ENCODE data around the gene NAGLU. TPM values are rescaled to one million over a fixed set of nuclear protein-coding genes. Genes with fewer than 3 reads are reported as not detected.

Gene NAGLU
- polyA plus RNA-seq, 3 donors = 10.4 to 32.9 (median 24.9) TPM

GRCh38 chr17:42553161-42553818 lies 17.2 kb downstream of the NAGLU start:
- intact Hi-C loops (cut with micrococcal nuclease) = no loop called here
- Mint-ChIP-seq H3K27ac (peak overlapping the region in 4 of 7 donors; percentile 9 to 91 (median 70)), H3K4me1 (peaks cover 33% of the 10 kb centered on the region), H3K36me3 (peaks cover 7 to 15% of the 10 kb centered on the region in 2 donors), H3K27me3 (ENCODE audit: low read depth in 3 of 3) (peaks cover 12 to 14% (median 12%) of the 10 kb centered on the region in 3 donors), H3K4me3 (peak overlapping the region; percentile 94 to 97), H3K9me3 (no peaks in the 10 kb centered on the region)
- H3K79me2 ChIP-seq (ENCODE audit: insufficient read depth, low read length) = peaks cover 11% of the 10 kb centered on the region
- H3K4me2 ChIP-seq (replicated peaks; ENCODE audit: extremely low read depth, low read length, poor library complexity, severe bottlenecking) = peak overlapping the region; percentile 99
- peak overlapping the region in 1 of 3 experiments; percentile 94 for H3K4me3 ChIP-seq (replicated peaks in 1 of 3; ENCODE audit: low read depth in 2 of 3, low read length in 3 of 3)
- no peak overlapping the region for H3K9ac ChIP-seq (ENCODE audit: insufficient read depth, low read length, poor library complexity, severe bottlenecking)
- DNase-seq = no peak
- no peak overlapping the region for H3K27ac ChIP-seq (ENCODE audit: low read depth in 1 of 2, low read length in 2 of 2)
- WGBS (ENCODE audit: insufficient coverage) = 93% methylated on average over 36 of the region's 45 CpGs
- H4K20me1 ChIP-seq (ENCODE audit: insufficient read depth, low read length) = peaks cover 11% of the 10 kb centered on the region
- H2AFZ ChIP-seq (ENCODE audit: insufficient read depth, low read depth, low read length, poor library complexity, severe bottlenecking) = no peak overlapping the region
- H3K9me3 ChIP-seq (replicated peaks in 1 of 2; ENCODE audit: control insufficient read depth in 1 of 2, insufficient read depth in 1 of 2, low read length in 2 of 2) = no peaks in the 10 kb centered on the region
- no peak for TF ChIP-seq CTCF (IDR thresholded peaks at IDR 0.05)
- no peaks in the 10 kb centered on the region for H3K36me3 ChIP-seq (replicated peaks in 1 of 2; ENCODE audit: control insufficient read depth in 1 of 2, insufficient read depth in 2 of 2, low read length in 2 of 2)
- H3K4me1 ChIP-seq (ENCODE audit: control insufficient read depth in 1 of 2, insufficient read depth in 2 of 2, low read length in 2 of 2) = peaks cover 24 to 27% of the 10 kb centered on the region in 2 donors
- peaks cover 7 to 10% of the 10 kb centered on the region in 2 donors for H3K27me3 ChIP-seq (ENCODE audit: control insufficient read depth in 2 of 2, insufficient read depth in 2 of 2, low read length in 2 of 2)

DNA sequence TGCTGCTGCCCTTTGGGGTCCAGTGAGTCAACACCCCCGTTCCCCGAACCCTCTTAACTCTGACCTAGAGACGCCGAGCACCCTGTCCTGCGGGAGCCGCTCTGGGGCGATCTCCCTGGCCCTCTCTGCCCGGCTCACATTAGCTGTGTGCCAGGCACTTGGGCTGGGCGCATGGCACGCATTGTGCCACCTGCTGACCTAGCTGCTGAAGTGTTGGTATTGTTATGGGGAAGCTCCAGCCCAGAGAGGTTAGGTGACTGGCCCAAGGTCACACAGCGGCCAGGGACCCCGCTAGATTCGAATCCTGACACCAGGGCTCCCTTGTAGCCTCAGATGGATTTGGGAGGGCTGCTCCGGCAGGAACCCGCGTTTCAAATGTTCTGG lies 17.8 kb downstream of the NAGLU start:
- Mint-ChIP-seq H3K27ac (peak overlapping the region in 6 of 7 donors; percentile 53 to 94 (median 76)), H3K27me3 (ENCODE audit: low read depth in 3 of 3) (peaks cover 8 to 11% (median 9%) of the 10 kb centered on the region in 3 donors), H3K4me3 (peak overlapping the region; percentile 94 to 97), H3K36me3 (peaks cover 6 to 14% of the 10 kb centered on the region in 2 donors), H3K9me3 (no peaks in the 10 kb centered on the region), H3K4me1 (peaks cover 30% of the 10 kb centered on the region)
- TF ChIP-seq CTCF (IDR thresholded peaks at IDR 0.05) = no peak
- Histone ChIP-seq H3K36me3 (replicated peaks in 1 of 2; ENCODE audit: control insufficient read depth in 1 of 2, insufficient read depth in 2 of 2, low read length in 2 of 2) (no peaks in the 10 kb centered on the region), H4K20me1 (ENCODE audit: insufficient read depth, low read length) (peaks cover 6% of the 10 kb centered on the region), H3K4me1 (ENCODE audit: control insufficient read depth in 1 of 2, insufficient read depth in 2 of 2, low read length in 2 of 2) (peaks cover 18 to 22% of the 10 kb centered on the region in 2 donors), H2AFZ (ENCODE audit: insufficient read depth, low read depth, low read length, poor library complexity, severe bottlenecking) (peak overlapping the region; percentile 99), H3K9me3 (replicated peaks in 1 of 2; ENCODE audit: control insufficient read depth in 1 of 2, insufficient read depth in 1 of 2, low read length in 2 of 2) (no peaks in the 10 kb centered on the region), H3K27ac (ENCODE audit: low read depth in 1 of 2, low read length in 2 of 2) (peak overlapping the region in 1 of 2 donors; percentile 83), H3K79me2 (ENCODE audit: insufficient read depth, low read length) (peaks cover 11% of the 10 kb centered on the region), H3K4me3 (replicated peaks in 1 of 3; ENCODE audit: low read depth in 2 of 3, low read length in 3 of 3) (peak overlapping the region; percentile 77 to 94 (median 83)), H3K27me3 (ENCODE audit: control insufficient read depth in 2 of 2, insufficient read depth in 2 of 2, low read length in 2 of 2) (peaks cover 4% of the 10 kb centered on the region in 2 donors), H3K9ac (ENCODE audit: insufficient read depth, low read length, poor library complexity, severe bottlenecking) (peak overlapping the region; percentile 91), H3K4me2 (replicated peaks; ENCODE audit: extremely low read depth, low read length, poor library complexity, severe bottlenecking) (peak overlapping the region; percentile 99)
- DNase-seq = peak in 2 of 3 donors; percentile 8 to 33
- intact Hi-C loops (cut with micrococcal nuclease) = no loop called here
- 69% methylated on average over 16 of the region's 16 CpGs for WGBS (ENCODE audit: insufficient coverage)
